Trophoblast cell (in vitro differentiated cells and primary cell): ENCODE data around the gene ITGA11.

Source experiments
- DNase-seq, 2 donors: peaks; one replicate each; pipeline ENCODE4 v3.0.0-alpha.2; 2016
- H2AFZ ChIP-seq: 2 replicates; pipeline ENCODE4 v1.6.1; 2013; ENCODE audit warnings: low read length, moderate library complexity, mild to moderate bottlenecking; ENCODE audit not compliant: insufficient read depth, poor library complexity
- H2AK5ac ChIP-seq: 2 replicates; pipeline ENCODE4 v1.6.1; 2013; ENCODE audit warnings: mild to moderate bottlenecking, low read length
- H2BK120ac ChIP-seq: 2 replicates; pipeline ENCODE4 v1.6.1; 2013; ENCODE audit warnings: low read length, mild to moderate bottlenecking, moderate library complexity; ENCODE audit not compliant: insufficient read depth, poor library complexity
- H2BK12ac ChIP-seq: 2 replicates; pipeline ENCODE4 v1.6.1; 2013; ENCODE audit warnings: mild to moderate bottlenecking, low read length, moderate library complexity
- H2BK5ac ChIP-seq: 2 replicates; pipeline ENCODE4 v1.6.1; 2013; ENCODE audit warnings: low read length, low read depth, moderate library complexity, mild to moderate bottlenecking; ENCODE audit not compliant: poor library complexity
- H3K14ac ChIP-seq: 2 replicates; pipeline ENCODE4 v1.6.1; 2013; ENCODE audit warnings: mild to moderate bottlenecking, low read length
- H3K18ac ChIP-seq: 2 replicates; pipeline ENCODE4 v1.6.1; 2013; ENCODE audit warnings: mild to moderate bottlenecking, low read length
- H3K23ac ChIP-seq: 2 replicates; pipeline ENCODE4 v1.6.1; 2013; ENCODE audit warnings: low read length
- H3K27ac ChIP-seq: 2 replicates; pipeline ENCODE4 v1.5.1; 2013; ENCODE audit warnings: low read depth, mild to moderate bottlenecking, inconsistent platforms, low read length, moderate library complexity
- H3K27me3 ChIP-seq: 2 replicates; pipeline ENCODE4 v1.6.1; 2013; ENCODE audit warnings: inconsistent platforms, mild to moderate bottlenecking, low read length, moderate library complexity; ENCODE audit not compliant: insufficient read depth
- H3K36me3 ChIP-seq, 2 experiments: 1 replicate in 1 of 2; 2 replicates in 1 of 2; pipeline ENCODE4 v1.6.1; 2013; ENCODE audit warnings: low read length in 2 of 2, mild to moderate bottlenecking in 2 of 2, moderate library complexity in 1 of 2; ENCODE audit not compliant: insufficient read depth in 2 of 2, control insufficient read depth in 1 of 2
- H3K4ac ChIP-seq: 2 replicates; pipeline ENCODE4 v1.6.1; 2013; ENCODE audit warnings: low read depth, mild to moderate bottlenecking, low read length, moderate library complexity
- H3K4me1 ChIP-seq, 2 experiments: 1 replicate in 1 of 2; 2 replicates in 1 of 2; pipeline ENCODE4 v1.6.1; 2013; ENCODE audit warnings: low read length in 2 of 2, mild to moderate bottlenecking in 2 of 2, moderate library complexity in 1 of 2; ENCODE audit not compliant: insufficient read depth in 2 of 2, control insufficient read depth in 1 of 2
- H3K4me2 ChIP-seq: 2 replicates; pipeline ENCODE4 v1.6.1; 2013; ENCODE audit warnings: inconsistent platforms, mild to moderate bottlenecking, low read length, moderate library complexity
- H3K4me3 ChIP-seq: 2 replicates; pipeline ENCODE4 v1.5.1; 2013; ENCODE audit warnings: mild to moderate bottlenecking, low read depth, low read length, inconsistent platforms
- H3K79me1 ChIP-seq: one replicate; pipeline ENCODE4 v1.6.1; 2013; ENCODE audit warnings: low read length
- H3K79me2 ChIP-seq: 2 replicates; pipeline ENCODE4 v1.6.1; 2013; ENCODE audit warnings: low read length, mild to moderate bottlenecking; ENCODE audit not compliant: control insufficient read depth, insufficient read depth, poor library complexity
- H3K9ac ChIP-seq: 2 replicates; pipeline ENCODE4 v1.6.1; 2013; ENCODE audit warnings: mild to moderate bottlenecking, low read length
- H3K9me3 ChIP-seq: 2 replicates; pipeline ENCODE4 v1.6.1; 2013; ENCODE audit warnings: low read depth, mild to moderate bottlenecking, control low read depth, inconsistent platforms, low read length; ENCODE audit not compliant: insufficient read depth
- H4K12ac ChIP-seq: 2 replicates; pipeline ENCODE4 v1.6.1; 2013; ENCODE audit warnings: low read depth, mild to moderate bottlenecking, low read length, moderate library complexity
- H4K8ac ChIP-seq: 2 replicates; pipeline ENCODE4 v1.6.1; 2013; ENCODE audit warnings: low read depth, mild to moderate bottlenecking, low read length, moderate library complexity
- H4K91ac ChIP-seq: one replicate; pipeline ENCODE4 v1.6.1; 2013; ENCODE audit warnings: low read depth, mild to moderate bottlenecking, low read length, moderate library complexity
- WGBS: extraction: QIAGEN DNeasy Blood & Tissue Kit; methylation state at CpG from one replicate; pipeline ENCODE4 v1.1.7; 2013; ENCODE audit warnings: missing lambda C conversion rate; ENCODE audit not compliant: insufficient read length, insufficient coverage; ENCODE audit errors: extremely low coverage; 5-methylcytosine and 5-hydroxymethylcytosine counted together

The ITGA11 gene

GRCh38 chr15:68470976-68471375 lies 39.0 kb upstream of the ITGA11 start:
- H3K18ac ChIP-seq, result no peak overlapping the region
- no peak for DNase-seq
- no peaks in the 10 kb centered on the region for H3K9me3 ChIP-seq
- no peak overlapping the region for H2AFZ ChIP-seq
- H3K27me3 ChIP-seq, result no peaks in the 10 kb centered on the region
- H3K79me1 ChIP-seq, result no peaks in the 10 kb centered on the region
- no peak overlapping the region for H4K91ac ChIP-seq
- no peak overlapping the region for H3K4me3 ChIP-seq
- no peak overlapping the region for H3K27ac ChIP-seq
- no peak overlapping the region for H2BK5ac ChIP-seq
- no peak overlapping the region for H3K14ac ChIP-seq
- no CpG with 5 or more reads among the region's 5 CpGs for WGBS
- no peak overlapping the region for H3K4me2 ChIP-seq
- no peak overlapping the region for H2AK5ac ChIP-seq
- H3K4ac ChIP-seq, result no peak overlapping the region
- no peak overlapping the region for H2BK120ac ChIP-seq
- no peak overlapping the region for H4K8ac ChIP-seq
- H3K9ac ChIP-seq, result no peak overlapping the region
- peaks cover 3 to 4% of the 10 kb centered on the region in 2 experiments for H3K4me1 ChIP-seq
- no peak overlapping the region for H3K23ac ChIP-seq
- H3K36me3 ChIP-seq, result no peaks in the 10 kb centered on the region
- H2BK12ac ChIP-seq, result no peak overlapping the region
- H4K12ac ChIP-seq, result no peak overlapping the region
- no peaks in the 10 kb centered on the region for H3K79me2 ChIP-seq

- no peak overlapping the region for H2AK5ac ChIP-seq
- no peak for DNase-seq
- H3K4ac ChIP-seq, result no peak overlapping the region
- H3K4me3 ChIP-seq, result no peak overlapping the region
- no peaks in the 10 kb centered on the region for H3K79me2 ChIP-seq
- no peaks in the 10 kb centered on the region for H3K36me3 ChIP-seq
- WGBS, result no CpG with 5 or more reads among the region's 14 CpGs
- H3K79me1 ChIP-seq, result no peaks in the 10 kb centered on the region
- H2AFZ ChIP-seq, result no peak overlapping the region
- H3K18ac ChIP-seq, result no peak overlapping the region
- no peaks in the 10 kb centered on the region for H3K27me3 ChIP-seq
- H4K12ac ChIP-seq, result no peak overlapping the region
- H4K91ac ChIP-seq, result no peak overlapping the region
- peaks cover 3 to 10% of the 10 kb centered on the region in 2 experiments for H3K4me1 ChIP-seq
- H3K4me2 ChIP-seq, result no peak overlapping the region
- no peak overlapping the region for H2BK120ac ChIP-seq
- no peak overlapping the region for H3K14ac ChIP-seq
- no peak overlapping the region for H3K23ac ChIP-seq
- H2BK12ac ChIP-seq, result no peak overlapping the region
- H3K9ac ChIP-seq, result no peak overlapping the region
- no peak overlapping the region for H2BK5ac ChIP-seq
- no peak overlapping the region for H4K8ac ChIP-seq
- no peak overlapping the region for H3K27ac ChIP-seq
- no peaks in the 10 kb centered on the region for H3K9me3 ChIP-seq
These were observed 38.2 kb upstream of the ITGA11 start for GRCh38 chr15:68470049-68470742.

- DNase-seq, result no peak
- Histone ChIP-seq H3K14ac (no peak overlapping the region), H3K79me1 (no peaks in the 10 kb centered on the region), H3K4ac (no peak overlapping the region), H2BK5ac (no peak overlapping the region), H2BK120ac (no peak overlapping the region), H4K91ac (no peak overlapping the region), H3K4me2 (no peak overlapping the region), H3K27ac (no peak overlapping the region), H3K4me3 (no peak overlapping the region), H2BK12ac (no peak overlapping the region), H3K9me3 (no peaks in the 10 kb centered on the region), H3K36me3 (no peaks in the 10 kb centered on the region), H3K79me2 (no peaks in the 10 kb centered on the region), H2AFZ (no peak overlapping the region), H3K9ac (no peak overlapping the region), H4K8ac (no peak overlapping the region), H3K18ac (no peak overlapping the region), H3K27me3 (no peaks in the 10 kb centered on the region), H3K23ac (no peak overlapping the region), H2AK5ac (no peak overlapping the region), H4K12ac (no peak overlapping the region), H3K4me1 (peaks cover 6 to 18% of the 10 kb centered on the region in 2 experiments)
- WGBS, result no CpG with 5 or more reads among the region's 6 CpGs
These were observed 37.4 kb upstream of the ITGA11 start for GRCh38 chr15:68469162-68470048.

GRCh38 chr15:68466876-68467275 lies 34.9 kb upstream of the ITGA11 start:
- peaks cover 6 to 18% of the 10 kb centered on the region in 2 experiments for H3K4me1 ChIP-seq
- DNase-seq, result no peak
- no peak overlapping the region for H3K4ac ChIP-seq
- no peak overlapping the region for H4K8ac ChIP-seq
- H2AFZ ChIP-seq, result no peak overlapping the region
- H3K27ac ChIP-seq, result no peak overlapping the region
- H4K91ac ChIP-seq, result no peak overlapping the region
- no peaks in the 10 kb centered on the region for H3K36me3 ChIP-seq
- no peaks in the 10 kb centered on the region for H3K27me3 ChIP-seq
- H3K18ac ChIP-seq, result no peak overlapping the region
- no peaks in the 10 kb centered on the region for H3K79me1 ChIP-seq
- no peak overlapping the region for H3K4me2 ChIP-seq
- H3K4me3 ChIP-seq, result no peak overlapping the region
- H3K9ac ChIP-seq, result no peak overlapping the region
- no peak overlapping the region for H2AK5ac ChIP-seq
- no peaks in the 10 kb centered on the region for H3K9me3 ChIP-seq
- H4K12ac ChIP-seq, result no peak overlapping the region
- no peaks in the 10 kb centered on the region for H3K79me2 ChIP-seq
- no peak overlapping the region for H3K23ac ChIP-seq
- H2BK120ac ChIP-seq, result no peak overlapping the region
- H2BK5ac ChIP-seq, result no peak overlapping the region
- H2BK12ac ChIP-seq, result no peak overlapping the region
- H3K14ac ChIP-seq, result no peak overlapping the region
